Measurements from ENCODE around the gene PDE6A.
A peak's percentile ranks its signal among the peaks of the same experiment; 100 is the strongest.
"Not testable (repeated sequence)": the region's sequence is repeated elsewhere in the genome, so short reads cannot be mapped to it uniquely, and the experiment has no call there.

PDE6A gene

GRCh38 chr5:149892594-149892993, 52.0 kb downstream of the PDE6A start:
- DNase-seq, result no peak

- no peak for DNase-seq
Observed at GRCh38 chr5:149888280-149888679, 56.3 kb downstream of the PDE6A start.

- no peak for DNase-seq
Observed at GRCh38 chr5:149887622-149888183, 56.9 kb downstream of the PDE6A start.

- DNase-seq, result no peak
Observed at GRCh38 chr5:149886692-149887470, 57.7 kb downstream of the PDE6A start.

GRCh38 chr5:149886060-149886459, 58.5 kb downstream of the PDE6A start:
- no peak for DNase-seq

- DNase-seq, result no peak
Observed at GRCh38 chr5:149885513-149885912, 59.1 kb downstream of the PDE6A start.

GRCh38 chr5:149883550-149883949, 61.0 kb downstream of the PDE6A start:
- no peak for DNase-seq

- not testable (repeated sequence) for DNase-seq
Observed at GRCh38 chr5:149882633-149883032, 62.0 kb downstream of the PDE6A start.

GRCh38 chr5:149881874-149882273, 62.7 kb downstream of the PDE6A start:
- DNase-seq, result no peak

- no peak for DNase-seq
Observed at GRCh38 chr5:149881069-149881622, 63.4 kb downstream of the PDE6A start.

GRCh38 chr5:149879593-149879992, 65.0 kb downstream of the PDE6A start:
- not testable (repeated sequence) for DNase-seq

GRCh38 chr5:149878371-149878770, 66.2 kb downstream of the PDE6A start:
- DNase-seq, result no peak

GRCh38 chr5:149873896-149874295, 70.7 kb downstream of the PDE6A start:
- no peak for DNase-seq

- DNase-seq, result no peak
Observed at GRCh38 chr5:149872351-149873040, 72.1 kb downstream of the PDE6A start.

GRCh38 chr5:149871471-149871870, 73.1 kb downstream of the PDE6A start:
- DNase-seq, result no peak

GRCh38 chr5:149870697-149871096, 73.9 kb downstream of the PDE6A start:
- no peak for DNase-seq

GRCh38 chr5:149870232-149870631, 74.4 kb downstream of the PDE6A start:
- DNase-seq, result no peak

GRCh38 chr5:149869411-149869821, 75.2 kb downstream of the PDE6A start:
- no peak for DNase-seq

GRCh38 chr5:149865746-149866145, 78.8 kb downstream of the PDE6A start:
- DNase-seq, result no peak

- no peak for DNase-seq
Observed at GRCh38 chr5:149863830-149864229, 80.8 kb downstream of the PDE6A start.

- DNase-seq, result no peak
Observed at GRCh38 chr5:149863176-149863575, 81.4 kb downstream of the PDE6A start.

GRCh38 chr5:149860801-149861322, 83.7 kb downstream of the PDE6A start:
- peak; percentile 42 for DNase-seq

GRCh38 chr5:149859746-149860145, 84.8 kb downstream of the PDE6A start:
- no peak for DNase-seq
